ENCODE measurements around the gene TXNL4B.
A peak's percentile ranks its signal among the peaks of the same experiment; 100 is the strongest.

The TXNL4B gene

GRCh38 chr16:72125635-72126428 lies 32.4 kb upstream of the TXNL4B start:
- H3K4me3 ChIP-seq (ENCODE audit: low read length) = no peak overlapping the region
- no peaks in the 10 kb centered on the region for H3K27me3 ChIP-seq (ENCODE audit: insufficient read depth, low read length)
- H3K9me3 ChIP-seq (ENCODE audit: insufficient read depth, low read depth, low read length) = no peaks in the 10 kb centered on the region
- peaks cover 7% of the 10 kb centered on the region for H3K4me1 ChIP-seq (ENCODE audit: insufficient read depth, low read length)
- 82% methylated on average over 9 of the region's 9 CpGs for WGBS
- no peak overlapping the region for H3K9ac ChIP-seq (ENCODE audit: low read depth, low read length)
- no peak overlapping the region for H3K27ac ChIP-seq (ENCODE audit: low read depth, low read length)
- H3K36me3 ChIP-seq (ENCODE audit: insufficient read depth, low read length) = no peaks in the 10 kb centered on the region

GRCh38 chr16:72124761-72125634 lies 31.6 kb upstream of the TXNL4B start:
- peak overlapping the region; percentile 48; the same call in 1 of the 2 replicates for H3K27ac ChIP-seq (ENCODE audit: low read depth, low read length)
- WGBS = 42% methylated on average over 13 of the region's 13 CpGs
- H3K4me1 ChIP-seq (ENCODE audit: insufficient read depth, low read length) = peaks cover 7% of the 10 kb centered on the region
- no peak overlapping the region for H3K4me3 ChIP-seq (ENCODE audit: low read length)
- H3K9ac ChIP-seq (ENCODE audit: low read depth, low read length) = 0 out of 2 replicates have a peak overlapping the region, but pooled peaks have one; percentile 34
- H3K36me3 ChIP-seq (ENCODE audit: insufficient read depth, low read length) = no peaks in the 10 kb centered on the region
- no peaks in the 10 kb centered on the region for H3K9me3 ChIP-seq (ENCODE audit: insufficient read depth, low read depth, low read length)
- H3K27me3 ChIP-seq (ENCODE audit: insufficient read depth, low read length) = no peaks in the 10 kb centered on the region

GRCh38 chr16:72124148-72124547 lies 30.7 kb upstream of the TXNL4B start:
- 89% methylated on average over 3 of the region's 3 CpGs for WGBS
- Histone ChIP-seq H3K9me3 (ENCODE audit: insufficient read depth, low read depth, low read length) (no peaks in the 10 kb centered on the region), H3K9ac (ENCODE audit: low read depth, low read length) (no peak overlapping the region), H3K36me3 (ENCODE audit: insufficient read depth, low read length) (no peaks in the 10 kb centered on the region), H3K4me1 (ENCODE audit: insufficient read depth, low read length) (peaks cover 7% of the 10 kb centered on the region), H3K27me3 (ENCODE audit: insufficient read depth, low read length) (no peaks in the 10 kb centered on the region), H3K4me3 (ENCODE audit: low read length) (no peak overlapping the region), H3K27ac (ENCODE audit: low read depth, low read length) (no peak overlapping the region)

- Histone ChIP-seq H3K27ac (ENCODE audit: low read depth, low read length) (no peak overlapping the region), H3K9me3 (ENCODE audit: insufficient read depth, low read depth, low read length) (no peaks in the 10 kb centered on the region), H3K9ac (ENCODE audit: low read depth, low read length) (no peak overlapping the region), H3K4me3 (ENCODE audit: low read length) (no peak overlapping the region), H3K4me1 (ENCODE audit: insufficient read depth, low read length) (peaks cover 7% of the 10 kb centered on the region), H3K36me3 (ENCODE audit: insufficient read depth, low read length) (no peaks in the 10 kb centered on the region), H3K27me3 (ENCODE audit: insufficient read depth, low read length) (no peaks in the 10 kb centered on the region)
- WGBS = 85% methylated on average over 8 of the region's 8 CpGs
Observed at GRCh38 chr16:72123426-72123825, 30.0 kb upstream of the TXNL4B start.

- H3K4me1 ChIP-seq (ENCODE audit: insufficient read depth, low read length) = peaks cover 7% of the 10 kb centered on the region
- WGBS = 82% methylated on average over 11 of the region's 11 CpGs
Observed at GRCh38 chr16:72122916-72123315, 29.5 kb upstream of the TXNL4B start.

GRCh38 chr16:72122308-72122707 lies 28.9 kb upstream of the TXNL4B start:
- Histone ChIP-seq H3K27ac (ENCODE audit: low read depth, low read length) (no peak overlapping the region), H3K4me3 (ENCODE audit: low read length) (no peak overlapping the region), H3K4me1 (ENCODE audit: insufficient read depth, low read length) (peaks cover 7% of the 10 kb centered on the region), H3K9me3 (ENCODE audit: insufficient read depth, low read depth, low read length) (no peaks in the 10 kb centered on the region), H3K36me3 (ENCODE audit: insufficient read depth, low read length) (no peaks in the 10 kb centered on the region), H3K27me3 (ENCODE audit: insufficient read depth, low read length) (no peaks in the 10 kb centered on the region), H3K9ac (ENCODE audit: low read depth, low read length) (no peak overlapping the region)
- WGBS = 93% methylated on average over 2 of the region's 2 CpGs

More at GRCh38 chr16:72122916-72123315, 29.5 kb upstream of the TXNL4B start:
- H3K27ac ChIP-seq (ENCODE audit: low read depth, low read length) = no peak overlapping the region
- no peaks in the 10 kb centered on the region for H3K9me3 ChIP-seq (ENCODE audit: insufficient read depth, low read depth, low read length)
- H3K4me3 ChIP-seq (ENCODE audit: low read length) = no peak overlapping the region
- no peak overlapping the region for H3K9ac ChIP-seq (ENCODE audit: low read depth, low read length)
- no peaks in the 10 kb centered on the region for H3K27me3 ChIP-seq (ENCODE audit: insufficient read depth, low read length)
- H3K36me3 ChIP-seq (ENCODE audit: insufficient read depth, low read length) = no peaks in the 10 kb centered on the region

GRCh38 chr16:72120026-72120425 lies 26.6 kb upstream of the TXNL4B start:
- H3K27me3 ChIP-seq (ENCODE audit: insufficient read depth, low read length) = no peaks in the 10 kb centered on the region
- no peak overlapping the region for H3K4me3 ChIP-seq (ENCODE audit: low read length)
- H3K9ac ChIP-seq (ENCODE audit: low read depth, low read length) = no peak overlapping the region
- H3K27ac ChIP-seq (ENCODE audit: low read depth, low read length) = no peak overlapping the region
- 92% methylated on average over 5 of the region's 5 CpGs for WGBS
- peaks cover 1% of the 10 kb centered on the region for H3K4me1 ChIP-seq (ENCODE audit: insufficient read depth, low read length)
- no peaks in the 10 kb centered on the region for H3K36me3 ChIP-seq (ENCODE audit: insufficient read depth, low read length)
- no peaks in the 10 kb centered on the region for H3K9me3 ChIP-seq (ENCODE audit: insufficient read depth, low read depth, low read length)

GRCh38 chr16:72113616-72113945 lies 20.2 kb upstream of the TXNL4B start:
- H3K4me3 ChIP-seq (ENCODE audit: low read length) = no peak overlapping the region
- no peaks in the 10 kb centered on the region for H3K9me3 ChIP-seq (ENCODE audit: insufficient read depth, low read depth, low read length)
- H3K27ac ChIP-seq (ENCODE audit: low read depth, low read length) = no peak overlapping the region
- no peak overlapping the region for H3K9ac ChIP-seq (ENCODE audit: low read depth, low read length)
- no peaks in the 10 kb centered on the region for H3K27me3 ChIP-seq (ENCODE audit: insufficient read depth, low read length)
- H3K36me3 ChIP-seq (ENCODE audit: insufficient read depth, low read length) = peaks cover 47% of the 10 kb centered on the region
- H3K4me1 ChIP-seq (ENCODE audit: insufficient read depth, low read length) = no peaks in the 10 kb centered on the region

- Histone ChIP-seq H3K4me1 (ENCODE audit: insufficient read depth, low read length) (no peaks in the 10 kb centered on the region), H3K9ac (ENCODE audit: low read depth, low read length) (no peak overlapping the region), H3K4me3 (ENCODE audit: low read length) (no peak overlapping the region), H3K27me3 (ENCODE audit: insufficient read depth, low read length) (no peaks in the 10 kb centered on the region), H3K27ac (ENCODE audit: low read depth, low read length) (no peak overlapping the region), H3K36me3 (ENCODE audit: insufficient read depth, low read length) (peaks cover 52% of the 10 kb centered on the region), H3K9me3 (ENCODE audit: insufficient read depth, low read depth, low read length) (no peaks in the 10 kb centered on the region)
- WGBS = 88% methylated on average over 6 of the region's 7 CpGs
Observed at GRCh38 chr16:72112906-72113615, 19.6 kb upstream of the TXNL4B start.

GRCh38 chr16:72112452-72112792 lies 19.0 kb upstream of the TXNL4B start:
- H3K9me3 ChIP-seq (ENCODE audit: insufficient read depth, low read depth, low read length) = no peaks in the 10 kb centered on the region
- H3K9ac ChIP-seq (ENCODE audit: low read depth, low read length) = no peak overlapping the region
- WGBS = 92% methylated on average over 15 of the region's 15 CpGs
- H3K4me1 ChIP-seq (ENCODE audit: insufficient read depth, low read length) = no peaks in the 10 kb centered on the region
- H3K36me3 ChIP-seq (ENCODE audit: insufficient read depth, low read length) = peaks cover 58% of the 10 kb centered on the region
- no peaks in the 10 kb centered on the region for H3K27me3 ChIP-seq (ENCODE audit: insufficient read depth, low read length)
- H3K27ac ChIP-seq (ENCODE audit: low read depth, low read length) = no peak overlapping the region
- H3K4me3 ChIP-seq (ENCODE audit: low read length) = no peak overlapping the region
